Activated T-cell treated with anti-CD3 and anti-CD28 coated beads, Interleukin-2, amount 50 U/mL, for 48 hours (primary cell): Measurements from ENCODE around the gene THOP1.

Experiments used
- DNase-seq, 2 experiments: peaks; one replicate each; pipeline ENCODE4 v3.0.0-alpha.2; 2020

The THOP1 gene

DNA sequence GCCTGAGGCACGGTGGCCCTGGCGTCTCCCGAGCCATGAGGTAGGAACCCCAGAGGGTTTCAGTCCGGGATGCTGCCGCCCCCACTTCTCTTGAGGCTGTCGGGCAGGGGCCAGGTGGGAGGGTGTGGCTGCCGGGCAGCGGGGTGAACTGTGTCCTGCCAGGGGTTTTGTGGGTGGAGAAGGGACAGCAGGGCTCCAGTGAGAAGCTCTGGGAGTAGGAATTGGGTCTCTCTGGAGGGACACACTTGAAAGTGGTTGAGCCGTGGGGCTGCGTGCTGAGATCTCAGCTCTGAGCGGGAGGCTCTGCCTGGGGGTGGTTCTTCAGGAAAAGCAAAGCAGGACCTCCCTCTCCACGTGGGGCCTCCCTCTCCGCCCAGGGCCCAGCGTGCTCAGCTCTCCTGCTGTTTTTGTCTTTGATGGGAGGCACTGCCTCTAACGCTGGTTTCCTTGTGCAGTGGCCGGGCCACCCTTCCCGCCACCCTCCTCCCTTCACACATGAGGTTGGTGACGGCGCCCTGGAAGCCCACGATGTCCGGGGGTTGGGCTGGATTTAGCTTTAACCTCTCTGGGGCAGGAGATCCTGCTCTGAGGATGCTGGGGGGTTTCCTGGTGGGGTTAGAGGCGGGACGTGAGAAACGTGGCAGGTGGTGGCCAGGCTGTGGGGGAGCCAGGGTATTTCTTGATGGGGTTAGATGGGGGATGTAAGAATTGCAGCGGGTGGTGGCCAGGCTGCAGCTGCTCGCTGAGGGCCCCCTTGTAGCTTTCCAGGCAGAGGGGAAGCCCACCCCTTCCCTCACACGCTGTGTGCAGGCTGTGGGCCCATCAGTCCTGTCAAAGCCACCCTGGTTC is 19.1 kb downstream of the THOP1 start:
- no peak for DNase-seq

- no peak for DNase-seq
These were observed 20.1 kb downstream of the THOP1 start for GRCh38 chr19:2805261-2805900.

DNA sequence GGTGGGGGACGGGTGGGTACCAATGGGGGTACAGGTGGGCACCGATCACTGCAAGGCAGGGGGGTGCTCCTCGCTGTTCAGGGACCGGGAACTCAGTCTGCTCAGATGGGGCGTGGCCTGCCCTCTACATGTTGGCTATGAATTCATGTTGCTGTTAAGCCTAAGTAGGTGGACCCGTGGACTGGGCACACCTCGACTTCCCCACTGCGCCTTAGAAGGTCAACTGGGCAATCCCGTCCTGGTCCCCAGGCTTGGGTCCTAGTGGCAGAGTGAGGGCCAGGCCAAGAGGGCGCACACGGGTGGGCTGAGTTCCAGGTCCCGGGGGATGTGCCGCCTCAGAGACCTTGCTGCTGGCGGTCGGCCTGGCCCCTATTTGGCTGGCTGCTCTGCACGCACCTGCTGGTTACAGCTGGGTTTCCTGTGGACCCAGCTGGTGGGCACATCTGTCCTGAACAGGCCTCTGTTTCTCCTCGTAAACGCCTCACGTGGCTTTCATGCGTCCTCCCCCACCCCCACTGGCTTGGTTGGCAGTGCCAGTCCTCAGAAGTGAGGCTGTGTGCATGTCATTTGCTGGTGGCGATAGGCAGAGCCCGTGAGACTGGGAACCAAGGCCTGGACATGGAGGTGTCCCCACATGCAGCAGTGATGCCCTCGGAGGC is 20.8 kb downstream of the THOP1 start:
- DNase-seq = no peak

DNA sequence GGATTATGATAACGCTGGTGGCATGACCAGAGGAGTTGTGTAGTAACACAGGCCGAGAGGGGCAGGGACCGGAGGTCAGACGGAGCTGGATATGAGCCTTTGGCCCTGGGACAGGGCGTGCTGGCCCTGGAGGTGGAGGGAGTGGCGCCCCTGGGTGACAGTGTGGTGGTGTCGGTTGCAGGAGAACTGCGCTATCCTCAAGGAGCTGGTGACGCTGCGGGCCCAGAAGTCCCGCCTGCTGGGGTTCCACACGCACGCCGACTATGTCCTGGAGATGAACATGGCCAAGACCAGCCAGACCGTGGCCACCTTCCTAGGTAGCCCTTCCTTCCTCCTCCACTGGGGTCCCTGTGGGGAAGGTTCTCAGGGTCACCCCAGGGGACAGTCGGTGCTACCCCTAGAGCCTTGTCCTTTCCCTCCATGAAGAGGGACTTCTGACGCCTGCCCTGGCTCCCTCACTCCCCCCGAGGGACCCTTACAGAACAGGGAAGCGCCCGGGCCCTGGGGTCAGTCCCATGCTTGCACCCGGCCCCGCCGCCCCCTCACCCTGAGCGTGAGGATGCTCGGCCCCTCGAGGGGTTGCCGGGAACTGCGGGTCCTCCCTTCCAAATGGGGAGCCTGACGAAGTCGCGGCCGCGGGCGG is 21.6 kb downstream of the THOP1 start:
- DNase-seq = no peak

GRCh38 chr19:2807379-2808128 is 22.3 kb downstream of the THOP1 start:
- no peak for DNase-seq

DNA sequence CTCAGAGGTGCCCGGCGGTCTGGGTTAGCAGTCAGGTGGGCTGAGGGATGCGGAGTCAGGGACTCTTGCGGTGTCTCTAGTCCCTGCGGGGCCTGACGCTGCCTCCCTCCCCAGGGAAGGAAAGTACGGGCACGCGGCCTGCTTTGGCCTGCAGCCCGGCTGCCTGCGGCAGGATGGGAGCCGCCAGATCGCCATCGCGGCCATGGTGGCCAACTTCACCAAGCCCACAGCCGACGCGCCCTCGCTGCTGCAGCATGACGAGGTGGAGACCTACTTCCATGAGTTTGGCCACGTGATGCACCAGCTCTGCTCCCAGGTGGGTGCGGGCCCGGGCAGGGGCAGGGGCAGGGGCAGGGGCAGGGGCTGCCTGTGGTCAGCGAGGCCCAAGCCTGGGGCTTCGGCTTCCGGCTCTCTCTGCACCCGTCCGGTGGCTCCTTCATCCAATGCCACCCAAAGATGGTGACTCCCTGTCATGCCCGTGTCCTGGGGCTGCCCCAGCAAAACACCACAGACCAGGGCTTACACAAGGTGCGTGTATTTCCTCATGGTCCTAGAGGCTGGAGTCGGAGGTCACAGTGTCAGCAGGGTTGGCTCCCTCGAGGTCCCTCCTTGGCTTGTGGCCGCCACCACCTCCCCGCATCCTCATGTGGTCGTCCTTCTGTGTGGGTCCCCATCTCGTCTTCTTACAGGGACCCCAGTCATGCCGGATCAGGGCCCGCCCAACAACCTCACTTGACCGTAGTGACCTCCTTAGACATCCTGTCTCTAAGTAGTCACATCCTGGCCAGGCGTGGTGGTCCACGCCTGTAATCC is 23.0 kb downstream of the THOP1 start:
- no peak for DNase-seq

DNA sequence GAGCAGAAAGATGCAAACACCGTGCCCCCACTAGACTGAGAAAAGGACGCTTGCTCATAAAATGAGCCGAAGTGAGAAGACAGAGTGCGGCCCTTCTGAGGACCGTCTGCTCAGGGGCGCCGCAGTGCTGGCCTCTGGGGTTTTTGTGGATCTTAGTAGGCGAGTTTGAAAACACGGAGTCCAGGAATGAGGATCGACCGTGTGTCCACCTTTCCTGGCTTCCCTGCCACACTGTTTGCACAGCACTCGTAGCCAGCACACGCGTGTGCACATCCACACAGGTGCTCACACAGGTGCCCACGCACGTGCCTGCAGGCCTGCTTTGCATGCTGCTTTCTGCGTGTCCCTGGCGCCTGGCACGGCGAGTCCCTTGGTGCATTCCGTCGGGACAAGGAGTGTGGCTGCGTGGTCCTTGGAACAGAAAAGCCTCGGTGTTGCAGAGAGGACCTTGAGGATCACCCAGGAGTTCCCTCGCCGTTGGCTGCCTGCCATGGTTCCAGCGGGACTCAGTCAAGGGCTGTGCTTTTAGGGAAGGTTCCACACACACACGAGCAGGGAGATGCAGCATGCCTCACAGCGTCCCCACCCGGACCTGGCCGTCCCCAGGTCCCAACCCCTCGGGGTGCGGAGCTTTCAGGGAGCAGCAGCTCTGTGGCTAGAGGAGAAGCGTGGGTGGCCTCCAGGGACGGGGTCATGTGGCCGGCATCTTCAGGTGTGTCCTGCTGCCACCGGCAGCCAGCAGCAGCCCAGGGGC is 24.3 kb downstream of the THOP1 start:
- no peak for DNase-seq

- DNase-seq = no peak
These were observed 25.1 kb downstream of the THOP1 start for GRCh38 chr19:2810141-2811091.

DNA sequence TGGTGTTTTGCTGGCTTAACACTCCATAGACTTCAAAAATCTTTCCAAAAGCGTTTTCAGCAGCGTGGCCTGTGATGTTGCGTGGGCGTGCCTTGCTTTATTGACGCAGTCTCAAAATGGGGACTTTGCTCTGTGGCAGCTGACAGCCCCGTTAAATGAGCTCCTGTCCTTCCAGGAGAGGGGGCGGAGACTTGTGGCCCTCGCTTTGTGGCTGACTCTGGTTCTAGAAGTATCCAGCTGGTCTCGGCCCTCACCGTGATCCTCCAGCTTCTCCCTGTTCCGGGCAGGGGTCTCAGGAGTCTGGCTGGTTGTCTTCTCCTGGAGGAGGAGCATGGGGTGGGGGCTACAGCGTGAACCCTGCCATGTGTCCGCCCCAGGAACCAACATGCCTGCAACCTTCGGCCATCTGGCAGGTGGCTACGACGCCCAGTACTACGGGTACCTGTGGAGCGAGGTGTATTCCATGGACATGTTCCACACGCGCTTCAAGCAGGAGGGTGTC is 26.0 kb downstream of the THOP1 start:
- no peak for DNase-seq

GRCh38 chr19:2811735-2812413 is 26.6 kb downstream of the THOP1 start:
- DNase-seq = no peak

- no peak for DNase-seq
These were observed 27.3 kb downstream of the THOP1 start for GRCh38 chr19:2812414-2813234.

DNA sequence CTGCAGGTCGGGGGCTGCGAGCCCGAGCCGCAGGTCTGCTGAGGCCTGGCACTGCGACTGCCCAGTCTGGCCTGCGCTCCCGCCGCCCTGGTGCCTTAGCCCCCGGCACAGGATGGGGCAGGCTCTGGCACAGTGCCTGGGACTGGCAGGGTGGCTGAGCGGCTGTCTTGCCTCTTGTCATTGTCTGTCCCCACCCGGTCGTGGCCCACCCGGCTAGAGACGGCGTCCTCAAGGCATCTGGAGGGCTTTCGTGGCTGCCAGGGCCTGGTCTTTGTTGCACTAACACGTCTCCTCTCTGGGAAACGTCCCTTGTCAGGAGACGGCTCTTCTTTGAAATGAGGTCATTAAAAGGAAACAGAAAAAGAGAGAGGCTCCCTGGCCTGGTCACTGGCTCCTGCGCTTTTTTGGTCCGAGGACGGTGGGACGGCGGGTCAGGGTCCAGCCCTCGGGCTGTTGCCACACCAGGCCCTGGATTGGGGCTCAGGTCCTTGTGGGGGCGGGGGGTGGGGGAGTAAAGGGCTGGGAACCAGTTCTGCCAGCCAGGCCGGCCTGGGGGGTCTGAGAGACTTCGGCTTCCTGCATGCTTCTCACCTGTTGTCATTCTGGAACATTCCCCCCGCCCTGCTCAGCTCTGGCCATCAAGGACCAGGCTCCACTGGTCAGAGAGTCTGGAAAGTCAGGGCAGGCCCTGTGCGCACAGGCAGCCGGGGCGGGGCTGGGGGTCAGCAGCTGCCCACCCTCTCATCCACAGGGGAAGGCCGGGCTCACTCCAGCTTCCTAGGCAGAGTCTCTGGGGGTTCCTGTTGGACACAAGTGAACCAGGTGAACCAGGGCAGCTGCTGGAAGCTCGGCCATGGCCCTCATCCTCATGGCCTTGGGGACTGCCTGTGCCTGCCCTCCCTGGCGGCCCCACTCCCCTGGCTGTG is 28.2 kb downstream of the THOP1 start:
- DNase-seq = no peak

DNA sequence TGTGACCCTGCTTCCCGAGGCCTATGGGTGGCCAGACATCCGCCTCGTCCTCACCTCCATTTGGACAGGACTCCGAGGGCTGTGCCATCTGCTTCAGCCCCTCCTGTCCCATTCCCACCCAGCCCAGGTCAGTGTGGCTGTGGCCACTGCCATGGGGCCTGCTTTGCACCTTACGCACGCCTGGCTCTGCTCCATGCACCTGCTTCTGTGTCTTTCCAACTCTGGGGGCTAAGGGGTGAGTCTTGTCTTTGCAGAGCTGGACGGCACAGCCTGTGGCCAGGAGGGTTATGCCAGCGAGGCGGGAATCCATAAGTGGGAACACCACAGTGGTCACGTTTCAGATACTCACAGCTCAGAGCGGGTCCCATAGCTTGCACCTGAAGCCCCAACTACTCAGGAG is 29.1 kb downstream of the THOP1 start:
- no peak for DNase-seq

DNA sequence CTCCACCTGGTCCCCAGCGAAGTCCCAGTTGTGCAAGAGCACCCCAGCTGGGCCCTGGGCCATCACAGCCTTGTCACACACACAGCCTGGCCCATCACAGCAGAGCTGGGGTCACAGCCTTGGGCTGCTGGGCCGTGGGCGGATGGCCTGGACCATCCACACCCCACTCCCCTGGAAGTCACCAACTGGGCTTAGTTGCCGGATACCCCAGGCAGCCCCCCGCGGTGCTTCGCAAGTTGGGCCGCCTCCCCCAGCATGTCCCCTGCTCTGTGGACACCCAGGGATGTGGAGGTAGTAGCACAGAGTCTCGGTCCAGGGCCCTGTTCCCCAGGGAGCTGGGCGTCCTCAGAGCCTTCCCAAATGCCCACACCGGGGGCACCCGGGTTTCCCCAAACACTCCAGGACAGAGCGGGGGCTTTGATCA is 29.9 kb downstream of the THOP1 start:
- DNase-seq = no peak

GRCh38 chr19:2815923-2816322 is 30.6 kb downstream of the THOP1 start:
- DNase-seq = no peak

DNA sequence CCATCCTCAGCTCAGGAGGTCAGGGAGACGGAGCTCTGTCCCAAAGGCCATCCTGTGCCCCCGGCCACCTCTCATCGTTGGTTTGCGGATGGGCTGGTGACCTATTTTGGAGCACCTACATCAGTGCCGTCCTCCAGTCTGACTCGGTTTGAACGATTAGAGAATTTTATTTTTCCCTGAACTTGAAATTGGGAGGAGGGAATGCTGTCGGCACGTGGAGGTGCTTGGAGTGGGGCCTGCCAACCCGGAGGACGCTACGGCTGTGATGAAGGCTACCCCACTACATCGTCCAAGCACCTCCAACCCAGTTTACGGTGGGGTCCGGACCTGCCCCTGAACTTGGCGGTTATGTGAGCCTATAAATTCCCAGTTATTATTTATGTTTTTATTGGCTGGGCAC is 31.3 kb downstream of the THOP1 start:
- DNase-seq = no peak
